CD4-positive, alpha-beta T cell treated with Interleukin-2 at 100 ng/mL for 4 hours (primary cell): ENCODE data around the gene OR14A2.
A peak's percentile ranks its signal among the peaks of the same experiment; 100 is the strongest.
"Not testable (repeated sequence)": the region's sequence is repeated elsewhere in the genome, so short reads cannot be mapped to it uniquely, and the experiment has no call there.

Experiments used
- DNase-seq: peaks from one replicate; pipeline ENCODE4 v3.0.0-alpha.2; 2020; ENCODE audit warnings: low spot score

OR14A2 gene

DNA sequence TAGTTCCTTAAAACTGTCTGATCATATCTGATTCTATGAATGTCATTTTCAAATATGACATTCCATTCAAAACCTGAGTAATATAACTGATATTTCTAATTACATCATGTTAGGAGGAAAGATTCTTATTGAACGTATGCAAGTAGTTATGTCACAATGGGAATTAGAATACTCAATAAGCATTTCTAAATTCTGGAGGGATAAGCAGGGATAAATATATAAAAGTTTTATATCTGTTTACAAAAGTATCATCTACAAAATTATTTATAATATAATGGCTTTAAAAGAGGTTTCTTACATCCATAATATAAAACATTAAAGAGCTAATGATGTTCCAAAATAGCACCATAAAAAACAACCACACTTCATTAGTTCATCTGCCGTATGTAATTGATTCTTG lies at the start of gene OR14A2:
OR14A2 (minus strand) TSS at position 101 of the 400 bp plus-strand sequence.
- DNase-seq: no peak

DNA sequence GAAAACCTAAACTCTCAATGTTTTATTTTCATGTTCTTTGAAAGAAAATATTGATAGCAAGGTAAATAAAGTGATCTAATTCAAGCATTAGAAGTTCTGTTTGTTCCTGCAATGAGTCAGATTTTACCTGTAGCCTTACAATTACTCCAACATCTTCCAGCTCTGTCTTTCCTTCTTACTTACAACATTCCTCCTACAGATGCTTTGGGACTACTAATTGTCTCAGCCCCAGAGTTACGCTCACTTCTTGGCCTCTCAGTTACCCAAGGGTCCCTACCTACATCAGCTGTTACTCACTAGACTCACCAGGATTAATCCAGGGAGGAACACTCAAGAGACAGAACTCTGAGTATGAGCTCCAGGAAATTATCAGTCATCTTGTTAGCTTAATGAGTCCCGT lies 49.6 kb upstream of the OR14A2 start:
- DNase-seq: no peak

- no peak for DNase-seq
Observed at GRCh38 chr1:247769603-247770002, 21.7 kb upstream of the OR14A2 start.

GRCh38 chr1:247760456-247760855 lies 12.5 kb upstream of the OR14A2 start, which contains the start of gene OR1C1:
Gene OR1C1 (minus strand): TSS chr1:247760556. CDS start chr1:247758406, 2,150 bp downstream.
- no peak for DNase-seq

DNA sequence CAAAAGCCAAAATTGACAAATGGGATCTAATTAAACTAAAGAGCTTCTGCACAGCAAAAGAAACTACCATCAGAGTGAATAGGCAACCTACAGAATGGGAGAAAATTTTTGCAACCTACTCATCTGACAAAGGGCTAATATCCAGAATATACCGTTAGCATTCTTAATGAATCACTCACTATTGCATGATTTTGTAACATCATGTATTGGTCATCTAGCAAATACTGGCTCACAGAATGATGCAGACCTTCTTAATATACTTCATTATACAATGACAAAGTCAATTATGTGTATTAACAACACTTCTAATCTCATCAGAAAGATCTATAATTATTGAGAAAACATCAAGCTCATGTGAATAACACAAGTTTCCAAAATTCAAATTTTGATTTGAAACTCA lies 6.4 kb upstream of the OR14A2 start:
- not testable (repeated sequence) for DNase-seq

DNA sequence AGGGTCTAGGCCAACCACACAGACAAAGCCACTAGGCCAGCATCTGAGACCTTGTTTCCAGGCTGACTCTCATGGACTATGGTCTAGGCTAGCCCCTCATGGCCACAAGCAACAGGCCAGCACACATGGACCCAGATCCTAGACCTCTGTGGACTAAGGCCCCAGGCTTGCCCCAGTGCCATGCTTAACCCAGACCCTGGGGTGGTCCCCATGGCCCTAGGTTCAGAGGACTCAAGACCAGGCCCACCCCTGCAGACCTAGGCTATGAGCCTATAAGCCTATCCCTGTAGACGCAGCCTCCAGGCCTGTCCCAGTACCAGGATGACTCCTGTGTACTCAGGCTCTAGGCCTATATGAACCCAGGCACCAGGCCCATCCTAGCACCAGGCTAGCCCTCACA lies 1.9 kb upstream of the OR14A2 start:
- DNase-seq: no peak

DNA sequence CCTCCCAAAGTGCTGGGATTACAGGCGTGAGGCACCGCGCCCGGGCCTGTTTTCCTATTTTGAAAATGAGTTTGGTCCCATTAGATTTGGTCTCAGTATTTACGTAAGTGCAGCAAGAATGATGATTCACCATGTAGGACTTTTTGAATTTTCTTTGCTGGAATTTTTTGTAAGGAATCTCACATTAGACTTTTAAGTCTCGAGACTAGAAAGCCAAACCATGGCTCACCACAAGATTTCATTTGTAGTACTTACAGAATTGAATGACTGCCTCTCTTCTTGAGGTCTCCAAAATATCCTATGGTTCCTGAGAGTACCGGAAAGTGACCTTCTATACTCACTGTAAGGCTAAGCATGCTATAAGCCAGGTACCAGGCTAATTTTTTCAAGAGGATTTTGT lies 325 bp downstream of the OR14A2 start:
- no peak for DNase-seq

GRCh38 chr1:247746391-247746935 lies 1.5 kb downstream of the OR14A2 start:
- DNase-seq: no peak

DNA sequence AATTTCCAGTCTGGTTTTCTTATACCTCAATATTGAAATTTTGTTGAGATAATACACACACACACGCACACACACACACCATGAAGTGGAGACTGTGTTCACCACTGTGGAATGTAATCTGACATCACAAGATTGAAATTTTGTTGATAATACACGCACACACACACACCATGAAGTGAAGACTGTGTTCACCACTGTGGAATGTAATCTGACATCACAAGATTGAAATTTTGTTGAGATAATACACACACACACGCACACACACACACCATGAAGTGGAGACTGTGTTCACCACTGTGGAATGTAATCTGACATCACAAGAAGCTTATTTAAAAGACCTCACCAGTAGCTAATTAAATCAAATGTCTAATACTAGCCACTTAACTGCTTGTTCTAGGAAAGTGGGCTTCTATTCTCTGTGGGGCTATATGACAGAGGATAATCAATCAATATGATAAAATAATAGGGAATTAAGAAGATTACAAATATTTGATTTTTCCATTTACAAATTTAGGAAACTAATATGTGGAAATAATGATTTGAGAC lies 5.7 kb downstream of the OR14A2 start:
- DNase-seq: not testable (repeated sequence)

- no peak for DNase-seq
Observed at GRCh38 chr1:247741756-247742155, 6.2 kb downstream of the OR14A2 start.

- no peak for DNase-seq
Observed at GRCh38 chr1:247740721-247741120, 7.2 kb downstream of the OR14A2 start.

- DNase-seq: no peak
Observed at GRCh38 chr1:247738315-247738714, 9.6 kb downstream of the OR14A2 start, which contains the start of gene OR14K1. Gene OR14K1 (plus strand): TSS chr1:247738615. CDS start chr1:247738615, 0 bp downstream.

DNA sequence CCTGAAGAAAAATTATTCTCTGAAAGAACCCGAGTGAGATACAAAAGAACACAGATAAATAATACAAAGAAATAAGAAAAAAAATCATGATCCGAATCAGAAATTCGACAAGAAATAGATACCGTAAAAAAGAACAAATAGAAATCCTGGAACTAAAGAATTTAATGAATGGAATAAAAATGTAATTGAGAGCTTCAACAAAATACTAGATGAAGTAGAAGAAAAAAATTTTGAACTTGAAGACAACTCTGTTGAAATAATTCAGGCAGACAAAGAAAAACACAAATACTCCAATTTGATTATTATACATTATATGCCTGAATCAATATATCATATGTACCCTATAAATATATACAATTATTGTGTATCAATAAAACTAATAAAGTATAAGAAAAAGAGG lies 26.7 kb downstream of the OR14A2 start:
- no peak for DNase-seq

GRCh38 chr1:247716546-247716945 lies 31.4 kb downstream of the OR14A2 start, which contains the start of gene OR6F1:
Gene OR6F1 (minus strand): TSS chr1:247716646. CDS start chr1:247712755, 3,891 bp downstream.
- DNase-seq: no peak

DNA sequence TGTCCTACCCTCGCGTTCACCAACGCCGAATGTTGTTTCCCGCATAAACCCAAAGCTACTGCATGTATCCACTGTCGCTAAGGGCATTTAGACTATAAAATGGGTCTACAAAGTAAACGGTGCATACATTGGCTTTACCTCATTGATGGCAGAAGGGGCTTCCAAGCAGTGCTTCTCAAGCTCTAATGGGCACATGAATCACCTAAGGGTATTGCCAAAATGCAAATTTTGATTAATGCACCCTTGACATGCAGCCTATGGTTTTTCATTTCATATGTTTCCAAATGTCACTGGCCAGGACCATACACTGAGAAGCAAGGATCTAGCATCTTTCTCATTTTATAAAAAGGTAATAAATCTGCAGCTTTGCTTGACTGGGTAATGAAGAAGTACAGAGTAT lies 34.2 kb downstream of the OR14A2 start:
- DNase-seq: no peak

DNA sequence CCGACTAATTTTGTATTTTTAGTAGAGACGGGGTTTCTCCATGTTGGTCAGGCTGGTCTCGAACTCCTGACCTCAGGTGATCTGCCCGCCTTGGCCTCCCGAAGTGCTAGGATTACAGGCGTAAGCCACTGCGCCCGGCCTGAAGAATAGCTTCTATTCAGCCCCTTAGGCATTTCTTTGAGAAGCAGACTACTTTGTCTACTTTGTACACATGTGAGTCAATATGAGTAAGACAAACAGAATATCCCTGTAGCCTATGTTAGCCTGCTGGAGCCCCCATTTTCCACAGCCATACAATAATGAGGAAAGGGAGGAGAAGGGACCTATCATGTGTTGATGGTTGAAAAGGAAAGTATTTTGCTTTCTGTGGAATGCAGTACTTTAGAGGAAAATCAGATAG lies 37.3 kb downstream of the OR14A2 start:
- DNase-seq: not testable (repeated sequence)

DNA sequence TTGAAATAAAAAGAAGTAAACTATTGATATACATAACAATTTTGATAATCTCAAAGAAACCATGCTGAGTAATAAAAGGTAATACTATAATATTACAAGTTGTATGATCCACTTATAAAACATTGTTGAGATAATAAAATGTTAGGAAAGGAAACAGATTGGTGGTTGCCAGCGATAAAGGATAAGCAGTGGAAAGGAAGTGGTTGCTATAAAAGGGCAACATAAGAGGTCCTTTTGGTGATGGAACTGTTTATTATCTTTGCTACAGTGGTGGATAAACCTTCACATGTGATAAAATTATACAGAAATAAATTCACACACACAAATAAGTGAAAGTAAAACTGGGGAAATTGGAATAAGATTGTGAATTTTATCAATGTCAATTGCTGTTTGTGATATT lies 46.6 kb downstream of the OR14A2 start:
- no peak for DNase-seq

DNA sequence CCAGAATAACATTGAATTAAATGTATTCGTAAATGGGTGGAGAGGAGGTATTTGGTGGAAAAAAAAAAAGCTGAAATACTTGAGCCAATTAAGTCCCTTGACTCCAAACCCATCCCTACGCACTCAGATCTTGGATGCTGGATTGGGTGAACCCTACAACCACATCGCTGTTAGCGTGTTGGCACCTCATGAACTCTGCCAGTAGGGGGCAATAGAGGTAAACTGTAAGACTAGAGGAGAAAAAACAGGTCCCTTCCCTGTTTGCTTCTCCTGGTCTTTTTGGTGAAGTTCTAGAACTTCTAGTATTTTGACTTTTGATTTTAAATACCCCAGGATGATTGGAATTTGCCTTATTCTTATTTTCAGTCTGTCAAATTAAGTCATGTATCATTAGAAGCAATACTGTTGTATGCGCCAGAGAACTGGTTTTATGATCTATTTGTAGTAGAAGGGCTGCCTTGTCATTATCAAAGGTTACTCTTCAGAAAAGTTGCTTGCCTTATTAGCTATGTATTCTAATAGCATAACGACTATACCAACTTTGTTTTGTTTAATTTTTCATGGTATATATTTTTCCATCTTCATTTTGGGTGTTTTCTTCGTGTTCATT lies 66.5 kb downstream of the OR14A2 start:
- peak; percentile 32 for DNase-seq

DNA sequence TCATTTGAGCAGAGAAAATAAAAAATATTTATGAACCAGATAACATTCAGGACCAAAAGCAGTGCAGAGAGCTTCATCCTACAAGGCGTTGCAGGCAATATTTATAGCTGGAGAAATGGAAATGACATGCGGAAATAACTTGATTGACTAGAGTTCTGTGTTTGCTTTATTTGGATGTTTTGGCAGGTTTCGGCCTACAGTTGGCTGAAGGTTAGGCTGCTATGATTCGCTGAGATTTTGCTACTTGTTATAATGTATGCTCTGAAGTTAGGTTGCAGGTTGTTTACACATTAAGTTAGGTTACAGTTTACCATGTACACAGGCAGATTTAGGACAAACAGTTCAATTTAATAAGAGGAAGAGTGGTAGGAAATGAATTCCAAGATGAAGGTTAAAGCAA lies 67.8 kb downstream of the OR14A2 start:
- DNase-seq: no peak

DNA sequence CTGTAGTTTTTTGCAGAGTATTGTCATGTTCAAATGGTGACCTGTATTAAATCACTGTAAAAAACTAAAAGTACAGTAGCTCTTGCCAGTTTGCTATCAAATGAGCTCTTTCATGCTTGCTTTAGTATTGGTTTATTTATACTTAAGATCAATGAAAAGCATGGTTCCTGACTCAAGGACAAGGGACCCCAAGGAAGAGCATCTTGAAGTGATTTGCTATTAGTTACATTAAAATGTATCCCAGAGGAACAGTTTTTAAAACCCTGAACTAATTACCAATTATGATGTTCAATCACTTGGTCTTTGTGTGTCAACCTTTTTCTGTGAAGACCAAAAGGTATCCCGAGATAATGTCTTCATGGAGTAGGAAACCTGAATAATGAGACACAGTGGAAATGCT lies 68.3 kb downstream of the OR14A2 start, which contains the start of gene OR13G1:
OR13G1 (minus strand) TSS at position 101 of the 400 bp plus-strand sequence. CDS start 6,698 bp downstream, outside the sequence.
- DNase-seq: no peak
